Activated CD8-positive, alpha-beta memory T cell treated with anti-CD3 and anti-CD28 coated beads, Interleukin-2, amount 50 U/mL, for 1 hour (primary cell): ENCODE data around the gene ADD3.

Source experiments
- DNase-seq: peaks from one replicate; pipeline ENCODE4 v3.0.0-alpha.2; 2020; ENCODE audit errors: extremely low read depth

The ADD3 gene

DNA sequence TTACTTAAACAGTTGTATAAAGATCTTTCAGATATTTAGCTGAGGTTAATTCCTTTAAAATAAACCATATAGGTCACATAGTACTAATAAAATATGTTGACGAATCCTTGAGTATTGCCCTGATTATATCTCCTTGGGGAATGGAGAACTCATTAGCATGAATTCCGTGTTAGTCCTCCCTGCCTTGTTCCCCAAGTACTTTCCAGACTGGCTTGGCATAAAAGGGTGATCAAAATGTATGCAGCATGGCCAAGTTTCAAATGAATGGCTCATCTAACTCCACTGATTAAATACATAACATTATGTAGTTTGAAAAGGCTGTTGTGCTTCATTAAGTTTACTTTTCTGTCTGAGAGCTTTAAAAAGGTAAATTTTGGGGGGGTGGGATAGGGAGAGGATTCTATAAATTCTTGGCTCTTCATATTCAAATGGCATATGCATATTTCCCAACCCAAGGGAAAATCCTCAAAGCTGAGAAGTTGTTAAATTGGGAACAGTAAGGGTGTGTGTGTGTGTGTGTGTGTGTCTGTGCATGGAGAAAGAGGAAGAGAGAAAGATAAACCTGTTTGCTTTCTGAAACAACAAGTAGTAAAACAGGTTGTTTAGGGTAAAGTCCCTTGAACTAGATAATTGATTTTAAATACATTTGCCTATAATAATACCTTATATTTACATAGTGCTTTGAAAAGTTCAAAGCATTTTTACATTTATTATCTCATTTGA is 4.8 kb upstream of the ADD3 start:
- no peak for DNase-seq

DNA sequence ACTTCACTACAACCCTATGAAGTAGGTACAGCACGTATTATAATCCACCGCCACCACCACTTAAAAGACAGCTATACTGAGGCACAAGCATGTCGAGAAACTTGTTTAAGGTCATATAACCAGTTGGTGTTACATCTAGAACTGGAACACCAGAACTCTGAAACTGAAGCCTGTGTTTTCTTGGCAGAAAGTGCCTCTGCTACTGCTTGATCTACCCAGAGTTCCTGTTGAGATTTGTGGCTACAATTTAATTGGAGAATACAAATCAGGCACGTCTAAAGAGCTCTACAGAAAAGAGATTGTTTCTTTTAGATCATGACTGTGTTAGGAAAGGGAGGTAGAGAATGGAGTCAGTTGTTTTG is 4.3 kb upstream of the ADD3 start:
- DNase-seq = no peak

DNA sequence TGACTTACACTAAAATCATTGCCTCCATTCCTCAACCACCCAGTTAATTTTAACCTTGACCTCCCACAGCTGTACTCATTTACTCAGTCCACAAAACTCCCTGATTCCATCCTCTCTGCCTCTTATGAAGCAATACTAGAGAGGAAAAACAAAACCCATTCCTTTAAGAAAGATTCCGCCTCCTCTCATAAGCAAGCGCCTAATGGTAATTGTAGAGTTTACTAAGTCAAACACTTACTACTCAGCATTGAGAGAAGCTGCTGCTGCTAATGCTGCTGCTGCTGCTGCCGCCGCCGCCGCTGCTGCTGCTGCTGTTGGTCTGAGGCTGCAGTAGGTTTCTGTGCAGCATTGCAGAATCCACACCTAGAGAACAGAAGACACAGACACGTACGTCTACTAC is 2.1 kb upstream of the ADD3 start:
- no peak for DNase-seq

DNA sequence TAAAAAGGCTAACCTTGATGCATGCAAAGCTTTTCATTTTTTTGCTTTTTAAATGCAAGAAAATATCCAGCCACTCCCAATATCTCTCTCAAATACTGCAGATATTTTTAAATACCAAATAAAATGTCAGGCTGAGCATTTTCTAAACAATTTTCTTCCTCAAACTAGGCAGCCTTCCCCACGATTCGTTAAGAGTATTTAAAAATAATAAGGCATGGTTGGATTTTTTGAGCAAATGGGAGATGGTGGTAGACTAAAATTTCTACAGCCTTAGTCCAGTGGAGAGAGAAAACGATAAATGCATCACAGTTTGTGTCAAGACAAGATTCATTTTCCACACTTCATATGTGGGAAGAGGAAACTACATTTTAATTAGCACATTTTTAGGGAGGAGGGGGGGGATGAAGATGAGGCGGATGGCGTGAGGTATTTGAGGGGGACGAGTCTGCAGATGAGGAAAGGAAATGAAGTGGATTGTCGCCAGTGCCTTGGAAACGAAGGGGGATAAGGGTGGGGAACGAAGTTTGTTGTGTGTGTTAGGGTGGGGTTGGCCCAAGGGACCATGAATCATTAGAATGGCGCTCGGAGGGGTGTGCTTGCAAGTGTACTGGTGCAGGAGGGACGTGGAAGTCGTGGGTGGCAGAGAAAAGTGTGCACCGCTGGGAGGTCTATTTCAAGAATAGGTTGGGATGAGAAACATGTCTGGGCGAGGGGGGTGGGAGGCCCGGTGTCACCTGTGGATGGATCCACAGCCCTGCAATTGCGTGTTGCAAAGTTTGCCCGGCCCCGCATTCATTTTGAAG is 1.2 kb upstream of the ADD3 start:
- DNase-seq = no peak

DNA sequence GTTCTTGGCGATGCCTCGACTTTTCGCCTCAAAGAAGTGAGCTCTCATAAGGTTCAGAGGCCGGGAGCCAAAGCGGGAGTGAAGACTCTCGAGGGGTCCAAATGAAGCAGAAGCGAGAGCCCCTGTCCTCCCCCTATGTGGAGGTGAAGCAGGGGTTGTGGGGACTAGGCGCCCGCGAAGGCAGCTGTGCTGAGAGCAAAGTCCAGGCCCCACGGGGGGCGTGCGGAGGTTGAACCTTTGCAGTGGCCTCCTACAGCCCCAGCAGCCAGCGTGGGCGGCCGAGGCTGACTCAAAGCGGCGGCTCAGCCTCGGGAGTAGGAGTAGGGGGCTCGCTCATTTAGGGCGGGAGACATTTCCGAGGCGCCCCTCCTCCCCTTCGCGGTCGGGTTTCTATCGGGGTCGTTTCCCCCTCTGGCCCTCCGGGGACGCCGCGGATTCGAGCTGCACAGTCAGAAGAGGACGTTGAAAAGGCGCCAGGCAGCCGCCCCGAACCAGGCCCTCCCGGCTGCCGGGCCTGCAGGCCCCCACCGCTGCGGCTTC is 553 bp upstream of the ADD3 start:
- DNase-seq = no peak

DNA sequence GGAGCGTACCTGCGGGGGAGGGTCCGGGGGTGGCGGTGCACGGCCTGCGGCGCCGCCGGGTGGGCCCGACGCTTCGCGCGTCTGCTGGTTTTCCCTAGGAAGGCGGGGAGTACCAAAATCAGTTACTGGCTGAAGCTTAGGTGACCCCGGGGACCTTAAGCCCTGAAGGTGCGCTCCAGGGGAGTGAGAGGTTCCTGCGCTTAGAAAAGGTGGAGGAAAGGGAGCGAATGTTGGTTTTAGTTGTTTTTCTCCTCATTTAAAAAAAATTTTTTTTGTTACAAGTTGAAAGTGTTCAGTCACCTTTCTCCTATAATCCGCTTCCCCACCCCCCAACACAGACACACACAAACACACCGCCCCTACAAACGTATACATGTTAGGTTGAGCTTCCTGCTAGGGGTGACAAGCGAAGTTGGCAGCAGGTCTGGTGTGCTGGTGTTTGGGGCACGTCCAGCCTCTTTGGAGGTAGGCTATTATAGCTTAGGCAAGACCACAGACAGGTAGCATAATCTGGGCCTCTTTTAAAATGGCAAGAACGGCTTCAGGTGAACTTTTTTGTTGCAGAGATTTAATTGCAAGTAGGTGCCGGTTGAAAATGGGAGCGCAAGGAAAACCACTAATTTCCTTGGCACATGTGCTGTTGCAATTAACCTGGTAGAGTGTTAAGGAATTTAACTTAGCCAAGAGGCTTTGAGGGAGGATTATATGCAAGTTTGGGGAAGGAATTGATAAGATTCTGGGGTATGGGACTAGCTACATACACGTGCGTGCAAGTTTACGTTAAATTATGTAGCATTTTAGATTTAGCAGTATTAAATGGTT is 945 bp downstream of the ADD3 start:
- no peak for DNase-seq

DNA sequence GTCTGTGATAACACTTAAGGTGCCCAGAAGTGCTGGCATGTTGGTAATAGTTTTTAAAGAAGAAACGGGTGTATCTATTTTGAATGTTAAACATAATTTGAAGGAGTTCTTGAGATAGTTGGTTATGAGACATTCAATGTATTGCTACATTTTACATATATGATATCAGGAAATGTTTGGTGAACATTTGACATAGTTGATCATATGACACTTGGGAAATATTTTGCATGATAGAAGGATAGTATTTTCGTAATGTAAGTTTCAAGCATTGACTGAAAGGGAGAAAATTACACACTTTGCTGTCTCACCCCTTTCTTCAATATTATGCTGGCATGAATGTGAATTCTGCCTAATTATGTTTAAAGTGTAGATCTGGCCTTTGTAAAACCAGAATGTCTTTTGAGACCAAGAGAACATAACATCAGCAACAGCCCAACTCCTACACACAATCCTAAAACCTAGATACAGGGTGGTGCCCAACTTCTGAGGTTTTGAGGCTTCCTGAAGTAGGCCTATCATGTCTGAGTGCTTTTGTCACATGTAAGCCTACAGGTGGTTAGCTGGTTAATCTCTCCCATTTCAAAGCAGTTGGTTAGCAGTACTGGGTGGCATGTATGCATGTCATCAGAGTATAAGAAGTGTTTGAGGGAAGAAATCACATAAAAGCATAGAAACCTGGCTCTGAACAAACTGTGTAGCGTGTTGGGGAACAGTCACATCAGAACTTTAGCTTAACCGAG is 2.1 kb downstream of the ADD3 start:
- peak; percentile 50 for DNase-seq

DNA sequence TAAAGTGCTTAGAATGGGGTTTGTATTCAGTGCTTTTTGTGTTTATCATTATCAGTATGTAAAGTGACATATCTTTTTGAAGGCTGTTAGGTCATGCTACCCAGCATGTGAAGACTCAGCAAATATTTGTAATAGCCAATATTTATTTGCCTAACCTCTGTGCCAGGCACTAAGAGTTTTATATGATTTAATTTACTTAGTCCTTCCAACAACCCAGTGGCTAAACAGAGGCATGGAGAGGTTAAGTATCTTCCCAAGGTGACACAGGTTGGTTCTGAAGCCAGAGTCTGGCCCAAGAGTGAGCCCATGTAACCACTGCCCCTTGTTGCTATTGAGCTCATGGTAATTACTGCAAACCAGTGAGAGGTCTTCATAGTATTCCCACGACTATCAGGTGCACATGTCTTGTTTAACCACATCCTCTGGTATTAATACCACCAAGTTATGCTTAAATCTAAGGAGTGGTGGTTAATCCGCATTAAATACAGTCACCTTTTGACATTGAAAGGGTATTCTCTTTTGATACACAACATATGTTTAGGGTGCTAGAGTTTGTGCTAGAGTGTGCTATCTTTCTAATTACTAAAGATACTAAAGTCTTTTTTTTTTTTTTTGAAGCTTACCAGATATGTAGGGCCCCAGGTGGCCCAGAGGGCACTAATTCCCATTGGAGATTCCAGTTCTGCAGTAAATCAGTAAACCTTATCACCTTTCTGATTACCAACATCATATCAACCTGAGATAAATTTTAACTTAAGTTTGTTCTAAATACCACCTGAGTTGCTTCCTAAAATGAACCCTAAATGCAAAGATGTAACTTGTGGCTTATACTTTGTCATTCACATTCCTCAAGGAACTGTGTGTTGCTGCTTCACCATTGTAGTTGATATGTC is 2.9 kb downstream of the ADD3 start:
- DNase-seq = no peak

DNA sequence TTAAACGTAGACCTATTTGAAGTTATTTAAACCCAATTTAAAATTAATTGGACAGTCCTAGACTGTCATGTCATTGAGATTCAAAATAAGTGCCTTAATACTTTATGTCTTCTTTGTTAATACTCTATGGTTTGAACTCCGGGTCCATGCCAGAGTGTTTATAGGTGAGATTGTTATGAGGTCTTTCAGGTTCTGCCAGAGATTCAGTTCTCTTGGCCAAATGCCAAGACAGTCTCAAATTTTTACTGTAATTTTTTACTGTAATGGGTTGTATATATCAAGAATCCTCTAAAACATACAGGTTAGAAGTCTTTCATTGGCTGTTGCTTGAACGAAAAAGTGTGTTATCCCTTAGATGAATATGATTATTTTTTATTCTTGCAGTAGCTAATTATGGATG is 3.9 kb downstream of the ADD3 start:
- DNase-seq = no peak

DNA sequence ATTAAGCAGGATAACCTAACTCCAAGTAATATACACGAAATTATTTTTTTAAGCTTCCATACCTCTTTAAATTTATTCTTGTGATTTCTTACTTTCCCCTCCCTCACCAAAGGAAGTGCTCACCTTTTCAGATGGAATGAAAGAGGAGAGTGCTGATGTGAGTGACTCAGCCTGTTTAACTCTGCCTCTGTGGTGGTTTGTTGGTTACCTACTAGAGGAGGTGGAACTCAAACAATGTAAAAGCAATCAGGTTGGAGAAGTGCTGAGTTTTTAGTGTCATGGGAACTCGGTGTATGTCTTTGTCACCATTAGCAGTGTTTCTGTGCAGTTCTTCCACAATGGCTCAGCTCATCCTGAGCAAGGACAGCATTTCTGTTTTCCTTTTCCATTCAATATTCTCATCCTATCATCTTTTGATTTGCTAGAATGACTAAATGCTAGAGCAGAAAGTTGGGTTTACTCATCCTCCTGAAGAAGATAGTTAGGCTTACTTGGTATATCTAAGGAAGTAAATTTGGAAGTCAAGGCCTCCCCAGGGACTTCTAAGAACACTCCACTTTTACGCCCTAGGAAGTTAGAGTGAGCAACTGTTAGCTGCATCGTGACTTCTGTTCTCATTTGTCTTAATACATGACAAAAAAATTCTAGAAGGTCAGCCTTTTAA is 6.0 kb downstream of the ADD3 start:
- DNase-seq = no peak

DNA sequence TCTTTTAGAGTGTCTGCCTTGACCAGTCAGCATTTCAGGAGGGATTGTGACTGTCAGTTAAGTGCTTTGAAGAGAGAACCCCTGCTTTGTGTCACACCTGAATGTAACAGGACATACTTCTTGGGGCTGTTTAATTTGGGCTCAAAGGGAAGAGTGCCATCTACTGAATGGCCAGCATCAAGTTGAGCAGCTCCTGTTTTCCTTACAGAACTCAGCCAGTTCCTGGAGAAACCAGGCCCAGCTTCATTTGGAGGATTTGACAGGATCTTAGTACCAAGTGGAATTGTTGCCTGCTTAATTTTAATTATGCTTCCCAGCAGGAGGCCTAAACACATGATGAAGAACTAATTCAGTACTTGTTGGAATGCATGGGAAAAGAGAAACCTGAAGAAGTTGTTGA is 8.3 kb downstream of the ADD3 start:
- DNase-seq = no peak

DNA sequence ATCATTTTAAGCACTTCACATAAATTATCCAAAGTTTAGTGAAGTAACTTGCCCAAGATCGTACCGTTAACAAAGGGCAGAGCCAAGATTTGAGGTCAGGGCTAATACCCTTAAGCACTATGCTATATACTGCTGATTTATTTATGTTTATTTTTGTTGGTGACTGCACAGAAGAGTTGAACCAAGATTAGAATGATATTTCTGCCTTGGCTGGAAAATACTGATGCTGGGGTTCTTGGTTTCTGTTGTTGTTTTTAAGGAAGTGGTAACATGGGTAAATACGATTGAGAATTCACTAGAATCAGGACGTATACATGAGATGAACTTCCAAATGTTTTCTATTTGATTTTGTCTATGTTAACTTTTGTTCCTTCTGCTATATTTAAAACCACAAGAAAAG is 9.3 kb downstream of the ADD3 start:
- DNase-seq = no peak

DNA sequence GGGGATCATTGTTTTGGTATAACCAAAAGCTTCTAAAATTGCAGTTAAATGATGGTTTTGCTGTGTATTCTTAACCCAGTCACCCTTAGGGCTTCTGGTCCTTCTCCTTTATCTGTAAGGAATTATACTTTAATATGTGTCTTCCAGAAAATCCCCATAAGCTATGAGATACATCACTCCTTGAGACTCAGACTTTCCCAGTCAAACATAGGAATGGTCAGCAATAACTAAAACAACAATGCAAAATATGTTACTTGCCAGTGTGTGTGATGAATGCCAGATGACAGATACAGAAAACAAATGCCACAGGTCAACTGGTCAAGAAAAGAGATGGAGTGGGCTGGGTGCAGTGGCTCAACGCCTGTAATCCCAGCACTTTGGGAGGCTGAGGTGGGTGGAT is 10.1 kb downstream of the ADD3 start:
- DNase-seq = no peak

DNA sequence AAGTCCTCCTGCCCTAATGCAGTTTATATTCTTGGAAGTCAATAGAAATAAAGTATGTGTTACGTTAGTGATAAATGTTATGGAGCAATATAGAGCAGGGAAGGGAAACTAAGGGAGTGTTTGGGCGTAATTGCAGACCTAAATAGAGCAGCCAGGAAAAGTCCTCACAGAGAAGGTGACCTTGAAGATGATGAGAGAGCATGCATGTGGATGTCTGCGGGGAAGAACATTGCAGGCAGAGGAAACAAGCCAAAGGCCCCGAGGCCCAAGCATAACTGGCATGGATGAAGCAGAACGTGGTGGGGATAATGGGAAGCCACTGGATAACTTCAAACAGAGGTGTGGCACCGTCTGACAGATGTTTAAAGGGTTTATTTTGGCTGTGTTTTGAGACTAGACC is 12.5 kb downstream of the ADD3 start:
- no peak for DNase-seq

DNA sequence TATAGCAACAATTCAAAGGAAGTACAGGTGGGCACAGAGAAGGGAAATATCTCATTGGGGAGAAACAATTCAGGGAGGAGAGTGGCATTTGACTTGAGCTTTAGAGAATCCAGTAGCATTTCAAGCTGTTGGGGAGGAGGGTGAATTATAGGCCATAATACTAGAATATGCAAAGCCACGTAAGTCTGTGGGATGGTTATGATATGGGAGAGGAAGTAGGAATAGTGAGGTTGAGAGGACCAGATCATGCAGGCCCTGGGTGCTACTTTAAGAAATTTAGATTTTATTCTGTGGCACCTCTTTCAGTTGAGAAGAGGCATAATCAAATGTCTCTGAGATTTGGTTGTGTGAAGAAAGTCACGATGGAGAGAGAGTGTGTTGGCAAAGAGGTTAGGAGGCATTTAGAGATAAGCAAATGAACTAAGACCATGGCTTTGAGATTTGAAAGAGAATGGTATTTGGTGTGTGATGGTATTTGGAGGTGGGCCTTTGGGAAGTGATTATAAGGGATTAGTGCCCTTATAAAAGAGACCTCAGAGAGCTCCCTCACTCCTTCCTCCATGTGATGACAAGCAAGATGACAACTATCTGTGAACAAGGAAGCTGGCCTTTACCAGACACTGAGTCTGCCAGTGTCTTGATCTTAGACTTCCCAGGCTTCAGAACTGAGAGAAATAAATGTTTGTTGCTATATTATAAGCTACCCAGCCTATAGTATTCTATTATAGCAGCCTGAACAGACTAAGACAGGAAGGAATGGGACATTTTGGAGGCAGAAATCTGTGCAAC is 15.1 kb downstream of the ADD3 start:
- no peak for DNase-seq

DNA sequence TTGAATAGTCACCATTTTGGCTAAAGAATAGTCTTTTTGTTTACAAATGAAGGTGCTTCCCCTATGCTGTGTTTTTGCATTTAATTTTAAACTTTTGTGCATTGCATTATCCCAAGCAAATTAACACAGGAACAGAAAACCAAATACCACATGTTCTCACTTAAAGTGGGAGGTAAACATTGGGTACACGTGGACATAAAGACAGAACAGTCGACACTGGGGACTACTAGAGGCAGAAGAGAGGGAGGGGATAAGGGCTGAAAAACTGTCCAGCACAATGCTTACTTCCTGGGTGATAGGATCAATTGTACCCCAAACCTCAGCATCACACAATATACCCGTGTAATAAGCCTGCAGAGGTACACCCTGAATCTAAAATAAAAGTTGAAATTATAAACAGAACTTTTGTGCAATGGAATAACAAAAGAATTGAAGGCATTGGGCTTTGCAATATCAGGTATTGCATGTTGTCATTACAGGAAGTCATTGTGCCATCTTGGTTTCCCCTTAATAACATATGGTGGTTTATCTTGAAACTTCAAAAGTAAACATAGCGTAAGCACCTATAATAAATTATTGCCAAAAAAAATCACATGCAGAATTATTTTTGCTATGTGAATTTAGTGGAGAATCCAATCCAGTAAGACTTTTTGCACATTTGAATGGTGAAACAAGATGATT is 16.1 kb downstream of the ADD3 start:
- no peak for DNase-seq

DNA sequence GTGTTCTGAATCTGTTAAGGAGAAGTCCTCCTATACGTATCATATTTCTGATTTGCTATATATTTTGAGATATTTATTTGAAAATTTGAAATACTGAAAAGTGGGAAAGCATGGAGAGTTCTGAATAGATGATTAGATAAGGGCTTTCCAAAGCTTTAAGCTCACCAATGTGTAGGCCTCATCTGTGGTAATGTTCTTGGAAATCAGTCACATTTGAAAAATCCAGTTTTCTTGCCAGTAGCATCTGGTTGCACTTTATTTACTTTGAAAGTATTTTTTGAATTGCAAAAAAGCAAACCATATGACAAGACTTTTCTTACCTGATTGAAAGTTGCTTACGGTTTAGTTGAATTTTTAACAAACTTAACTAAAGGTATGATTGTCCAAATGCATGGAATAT is 21.7 kb downstream of the ADD3 start:
- DNase-seq = no peak

DNA sequence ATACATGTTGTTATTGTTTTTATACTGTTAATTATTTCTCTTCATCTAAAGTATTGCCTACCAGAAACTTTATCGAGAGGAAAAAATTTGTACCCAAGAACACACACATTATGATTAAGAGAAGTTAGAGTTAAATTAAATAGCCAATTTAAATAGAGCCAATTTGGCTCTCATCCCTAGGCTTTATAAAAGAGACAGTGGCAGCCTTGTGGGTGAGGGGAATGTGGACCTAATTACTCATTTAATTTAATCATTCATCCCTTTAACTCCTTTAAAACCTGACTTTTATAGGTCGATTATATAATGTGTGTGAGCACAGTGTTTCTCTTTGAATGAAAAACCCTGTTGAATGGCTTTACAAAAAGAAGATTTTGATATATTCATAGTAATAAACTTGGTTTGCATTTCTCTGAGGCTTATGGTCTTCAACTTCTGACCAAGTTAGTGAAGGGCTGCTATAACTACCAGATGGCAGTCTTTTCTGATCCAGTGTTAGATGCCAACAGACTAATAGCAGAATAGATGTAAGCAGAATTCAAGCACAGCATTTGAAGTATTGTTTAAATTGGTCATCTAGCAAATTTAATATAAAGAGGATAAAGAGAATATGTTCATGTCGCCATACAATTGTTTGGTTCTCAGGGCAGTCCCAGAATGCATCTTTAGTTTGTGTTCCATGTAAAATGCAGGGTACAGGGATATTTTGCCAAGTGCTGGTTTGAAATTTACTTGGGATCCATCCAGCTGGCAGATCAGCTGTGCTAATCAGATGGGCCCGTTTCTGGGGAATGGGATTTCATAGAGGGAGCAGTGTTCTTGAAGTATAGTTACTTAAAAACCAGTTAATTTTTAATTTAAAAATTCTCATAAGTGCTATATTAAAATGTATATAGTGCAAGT is 25.3 kb downstream of the ADD3 start:
- DNase-seq = no peak
